GM21529 (cell line): ENCODE results near the gene SLC9A5.
A peak's percentile ranks its signal among the peaks of the same experiment; 100 is the strongest.

Experiments used
- ATAC-seq: cut with Tn5 transposase; IDR thresholded peaks from one replicate; pipeline ENCODE4 v1.9.1; 2021; ENCODE audit not compliant: unreplicated experiment

SLC9A5 gene

DNA sequence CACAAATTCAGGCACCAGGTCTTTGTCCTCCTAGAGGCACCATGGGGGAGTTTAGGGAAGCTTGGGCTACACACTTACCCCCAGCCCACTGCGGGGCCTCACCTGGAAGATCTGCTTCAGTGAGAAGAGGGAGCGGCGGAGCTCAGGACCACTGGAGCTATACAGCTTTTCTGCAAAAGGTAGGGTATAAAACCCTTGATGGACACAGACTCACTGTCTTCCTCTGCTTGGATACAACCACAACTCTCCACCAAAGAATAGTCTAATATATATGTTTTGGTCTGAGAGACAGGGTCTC lies 10.6 kb upstream of the SLC9A5 start:
- ATAC-seq, result no peak

DNA sequence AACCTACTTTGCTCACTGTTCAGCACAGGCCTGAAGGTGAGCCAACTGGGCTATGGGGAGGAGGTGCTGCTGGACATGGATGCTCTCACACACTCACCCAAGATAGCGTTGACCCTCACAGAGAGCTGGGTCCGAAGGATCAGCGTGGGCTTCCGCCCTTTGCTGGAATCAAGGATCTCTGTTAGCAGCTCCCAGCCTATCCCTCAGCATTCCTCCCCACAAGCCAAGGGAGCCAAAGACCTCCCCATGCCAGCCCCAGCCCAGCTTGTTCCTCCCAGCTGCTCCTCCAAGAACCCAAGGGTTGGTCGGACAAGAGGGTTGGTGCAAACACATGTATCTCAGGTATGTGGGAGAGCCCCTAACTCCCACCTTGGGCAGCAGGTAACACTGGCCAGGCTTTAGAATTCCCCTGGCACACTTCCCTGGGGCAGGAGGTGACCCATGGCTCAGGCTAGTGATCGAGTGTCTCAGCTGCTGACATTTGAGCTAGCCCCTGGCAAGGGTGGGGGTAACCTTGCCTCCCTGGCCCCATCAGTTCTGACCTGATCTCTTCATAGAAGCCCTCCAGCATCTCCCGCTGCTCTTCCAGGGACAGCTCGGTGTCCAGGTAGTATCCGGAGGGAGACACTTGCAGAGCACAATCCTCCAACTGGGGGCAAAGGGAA lies 9.8 kb upstream of the SLC9A5 start:
- no peak for ATAC-seq

DNA sequence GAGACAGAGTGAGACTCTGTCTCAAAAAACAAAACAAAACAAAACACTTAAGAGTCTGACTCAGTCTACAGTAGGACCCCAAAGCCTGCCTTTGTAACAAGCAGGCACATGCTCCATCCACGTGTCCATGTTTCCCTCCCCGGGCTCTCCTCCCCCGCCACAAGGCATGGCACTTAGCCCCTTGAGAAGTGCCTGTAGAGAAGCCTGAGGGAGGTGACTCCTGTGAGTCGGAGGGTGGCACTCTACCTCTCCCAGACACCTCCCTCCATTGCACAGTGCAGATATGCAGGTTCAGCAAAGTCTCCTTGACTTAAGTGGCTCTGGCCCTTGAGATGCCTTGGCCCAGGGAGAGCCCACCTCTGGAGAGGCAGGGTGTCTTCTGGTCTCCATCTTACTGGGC lies 8.3 kb upstream of the SLC9A5 start:
- no peak for ATAC-seq

DNA sequence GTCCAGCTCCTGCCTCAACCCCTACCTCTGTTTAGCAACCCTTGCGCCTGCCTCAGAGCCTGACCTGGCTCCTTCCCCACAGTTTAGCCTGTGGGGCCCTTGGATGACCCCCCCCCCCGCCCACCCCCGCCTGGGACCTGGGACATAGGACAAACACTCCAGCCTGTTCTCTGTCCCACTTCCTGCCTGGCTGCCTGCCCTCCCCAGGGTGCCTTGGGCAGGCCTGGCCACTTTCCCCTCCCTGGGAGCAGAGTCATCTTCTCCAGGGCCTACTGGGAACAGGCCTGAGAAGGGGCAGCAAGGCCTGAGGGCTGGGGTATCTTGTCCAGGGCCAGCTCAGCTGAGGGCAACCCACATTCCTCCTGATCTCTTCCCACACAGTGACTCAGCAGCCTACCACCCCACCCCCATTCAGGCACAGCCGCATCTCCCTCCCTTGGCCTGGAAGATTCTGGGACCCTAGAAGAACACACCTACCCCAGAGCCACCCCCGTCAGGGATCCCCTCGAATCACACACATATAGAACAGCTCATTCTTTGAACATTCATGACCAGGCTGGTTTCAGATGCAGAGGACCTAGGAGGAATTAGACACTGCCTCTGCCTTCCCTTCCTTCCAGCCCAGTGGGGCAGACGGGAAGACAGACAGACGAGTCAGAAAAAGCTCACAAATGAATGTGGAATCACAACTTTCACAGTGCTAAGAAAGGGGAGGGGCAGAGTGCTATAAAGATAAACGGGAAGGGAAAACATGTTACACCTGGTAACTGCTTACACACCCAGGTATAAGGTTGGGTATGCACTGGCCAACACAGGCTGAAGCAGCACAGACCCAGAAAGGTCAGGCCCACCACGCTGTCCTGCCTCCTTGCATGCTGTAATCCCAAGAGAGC lies 7.5 kb upstream of the SLC9A5 start:
- ATAC-seq, result no peak

DNA sequence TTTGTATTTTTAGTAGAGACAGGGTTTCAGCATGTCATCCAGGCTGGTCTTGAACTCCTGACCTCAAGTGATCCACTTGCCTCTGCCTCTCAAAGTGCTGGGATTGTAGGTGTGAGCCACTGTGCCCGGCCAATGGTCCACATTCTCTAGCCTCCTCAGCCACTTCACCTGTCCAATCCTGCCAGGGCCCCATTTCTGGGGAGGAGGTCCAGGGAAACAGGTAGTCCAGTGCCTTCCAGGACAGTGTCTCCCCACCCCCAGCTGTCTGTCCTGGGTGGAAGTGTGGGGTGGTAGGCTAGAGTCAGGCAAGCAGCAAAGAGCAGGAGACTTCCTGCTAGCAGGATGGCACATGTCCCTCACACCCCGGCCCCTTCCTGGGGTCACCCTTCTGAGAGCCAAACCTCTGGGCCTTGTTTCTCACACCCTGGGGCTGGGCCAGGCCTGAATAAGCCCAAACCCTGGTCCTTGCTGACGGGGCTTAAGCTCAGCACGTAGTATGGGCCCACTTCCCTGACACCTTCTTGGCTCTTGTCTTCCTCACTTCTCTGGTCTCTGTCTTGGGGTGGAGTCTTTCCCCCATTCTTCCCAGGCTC lies 6.5 kb upstream of the SLC9A5 start:
- no peak for ATAC-seq

DNA sequence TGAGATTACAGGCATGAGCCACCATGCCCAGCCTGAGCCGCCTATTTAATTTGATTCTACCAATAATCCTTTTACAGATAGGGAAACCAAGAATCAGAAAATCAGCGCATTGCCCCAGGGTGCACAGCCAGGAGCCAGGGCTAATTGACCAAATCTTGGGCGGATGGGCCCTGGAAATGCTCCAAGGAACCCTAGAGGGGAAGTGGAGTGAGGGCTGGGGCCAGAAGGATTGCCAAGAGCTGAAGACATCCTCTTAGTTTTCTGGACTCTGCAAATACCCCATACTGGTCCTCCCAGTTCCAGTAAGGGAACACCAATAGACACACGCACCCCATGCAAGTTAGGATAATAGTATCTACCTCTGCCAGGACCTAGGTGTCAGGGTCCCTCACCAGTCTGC lies 5.3 kb upstream of the SLC9A5 start:
- no peak for ATAC-seq

DNA sequence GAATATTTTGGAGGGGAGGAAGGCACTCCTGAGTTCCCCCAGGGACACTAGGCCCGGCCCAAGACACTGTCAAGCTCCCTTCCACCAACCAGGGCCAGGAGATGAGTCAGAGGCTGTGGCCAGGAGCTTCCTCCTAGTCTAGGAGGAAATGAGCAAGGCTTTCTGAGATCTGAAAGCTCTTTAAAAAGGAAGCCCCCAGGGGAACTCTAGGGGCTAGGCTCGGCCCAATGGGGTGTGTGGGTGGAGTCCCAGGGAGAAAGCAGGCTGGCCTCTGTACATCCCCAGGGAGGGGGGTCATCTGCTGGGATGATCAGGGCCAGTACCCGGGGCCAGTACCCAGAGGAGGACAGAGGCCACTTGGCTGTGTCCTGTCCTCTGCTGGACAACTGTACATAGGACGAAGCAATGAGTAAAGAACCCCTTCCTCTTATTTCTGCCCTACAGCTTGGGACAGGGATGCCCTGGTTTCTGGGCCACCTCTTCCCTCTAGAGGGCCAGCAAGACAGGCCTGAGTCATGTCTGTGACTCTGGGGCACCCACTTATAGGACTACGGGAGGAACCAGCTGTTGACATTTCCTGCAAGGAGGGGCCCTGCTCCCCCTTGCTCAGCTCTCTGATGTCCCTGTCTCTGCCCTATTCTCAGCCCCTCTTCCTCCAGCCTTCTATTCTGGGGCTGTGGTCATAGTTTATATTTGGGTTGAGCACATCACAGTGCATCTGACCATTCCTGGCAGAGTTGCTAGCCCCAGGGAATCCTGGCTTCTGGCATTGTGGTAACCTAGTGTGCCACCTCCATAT lies 4.2 kb upstream of the SLC9A5 start:
- peak; percentile 54 for ATAC-seq

DNA sequence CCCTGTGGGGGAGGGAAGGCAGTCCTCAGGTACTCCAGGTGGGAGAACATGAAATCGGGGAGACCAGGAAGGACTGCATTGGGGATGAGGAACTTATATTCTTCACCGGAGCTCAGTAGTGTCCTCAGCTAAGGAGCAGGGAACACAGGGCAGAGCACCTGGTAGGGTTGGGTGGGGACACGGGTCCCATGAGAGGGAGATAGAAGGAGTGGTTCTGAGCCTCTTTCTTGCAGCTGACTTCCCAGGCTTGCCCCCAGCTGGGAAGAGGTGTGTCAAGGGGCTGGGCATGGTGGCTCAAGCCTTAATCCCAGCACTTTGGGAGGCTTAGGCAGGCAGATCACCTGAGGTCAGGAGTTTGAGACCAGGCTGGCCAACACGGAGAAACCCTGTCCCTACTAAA lies 3.6 kb upstream of the SLC9A5 start:
- no peak for ATAC-seq

DNA sequence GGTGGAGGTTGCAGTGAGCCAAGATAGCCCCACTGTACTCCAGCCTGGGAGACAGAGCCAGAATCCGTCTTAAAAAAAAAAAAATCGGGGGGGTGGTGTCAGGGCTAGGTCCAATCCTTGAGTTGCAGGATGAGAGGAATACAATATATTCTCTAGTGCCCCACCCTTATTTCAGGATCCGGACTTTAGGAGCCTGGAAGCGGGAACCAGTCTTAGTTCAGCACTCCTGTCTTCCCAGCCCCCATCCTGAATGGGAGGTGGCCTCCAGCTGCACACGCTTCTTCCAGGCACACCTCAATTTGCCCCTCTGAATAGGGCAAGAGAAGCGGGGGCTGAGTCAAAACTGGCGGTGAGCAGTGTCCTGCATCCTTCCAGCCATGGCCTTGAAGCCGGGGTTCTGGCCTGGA lies 3.1 kb upstream of the SLC9A5 start:
- ATAC-seq, result no peak

DNA sequence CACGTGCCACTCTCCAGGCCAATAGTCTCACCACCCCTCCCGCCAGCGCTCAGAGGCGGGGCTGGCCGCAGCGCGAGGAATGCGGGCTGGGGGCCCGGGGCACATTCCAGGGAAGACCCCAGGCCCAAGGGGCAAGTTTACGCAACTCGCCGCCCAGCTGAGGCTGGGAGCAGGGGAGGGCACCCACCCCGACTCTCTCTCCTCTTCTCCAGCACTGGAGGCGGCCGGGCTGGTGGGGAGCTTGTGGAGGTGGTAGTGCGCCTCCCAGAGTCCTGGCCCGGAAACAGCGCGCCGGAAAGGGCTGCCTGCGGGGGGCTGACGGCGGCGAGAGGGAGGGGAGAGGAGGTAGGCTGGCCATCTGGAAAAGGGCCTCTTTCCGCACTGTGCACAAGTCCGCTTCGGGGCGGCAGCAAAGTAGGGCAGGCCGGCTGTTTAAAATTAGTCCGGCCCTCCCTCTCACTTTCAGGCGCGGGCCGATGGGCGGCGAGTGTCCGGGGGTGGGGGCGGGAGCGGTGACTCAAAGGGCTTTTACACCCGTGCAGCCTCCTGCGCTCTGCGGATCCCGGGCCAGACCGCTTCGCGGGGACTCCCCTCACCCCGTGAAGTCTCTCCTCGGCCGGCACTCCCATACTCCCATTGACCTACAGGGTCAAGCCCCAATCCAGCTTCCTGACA lies 2.6 kb upstream of the SLC9A5 start:
- peak; percentile 29 for ATAC-seq

DNA sequence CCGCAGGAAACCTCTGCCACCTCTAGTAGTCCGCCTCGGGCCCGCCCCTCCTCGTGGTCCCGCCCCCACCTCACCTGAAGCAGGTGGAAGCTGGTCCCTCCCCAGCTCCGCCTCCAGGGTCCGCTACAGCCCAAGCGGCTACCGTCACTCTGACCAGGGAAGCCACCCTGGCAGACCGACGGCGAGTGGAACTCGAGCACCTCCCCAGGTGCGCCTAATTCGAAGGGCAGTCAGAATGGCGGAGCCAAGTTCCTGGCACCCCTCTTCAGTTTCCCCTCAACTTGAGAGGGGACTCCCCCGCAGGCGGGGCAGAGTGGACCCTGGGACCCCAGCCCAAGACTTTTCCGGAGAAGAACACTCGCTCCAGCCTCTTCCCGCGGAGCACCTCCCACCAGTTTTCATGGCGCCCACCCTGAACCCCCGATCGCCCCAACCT lies 2.0 kb upstream of the SLC9A5 start:
- peak; percentile 15 for ATAC-seq

DNA sequence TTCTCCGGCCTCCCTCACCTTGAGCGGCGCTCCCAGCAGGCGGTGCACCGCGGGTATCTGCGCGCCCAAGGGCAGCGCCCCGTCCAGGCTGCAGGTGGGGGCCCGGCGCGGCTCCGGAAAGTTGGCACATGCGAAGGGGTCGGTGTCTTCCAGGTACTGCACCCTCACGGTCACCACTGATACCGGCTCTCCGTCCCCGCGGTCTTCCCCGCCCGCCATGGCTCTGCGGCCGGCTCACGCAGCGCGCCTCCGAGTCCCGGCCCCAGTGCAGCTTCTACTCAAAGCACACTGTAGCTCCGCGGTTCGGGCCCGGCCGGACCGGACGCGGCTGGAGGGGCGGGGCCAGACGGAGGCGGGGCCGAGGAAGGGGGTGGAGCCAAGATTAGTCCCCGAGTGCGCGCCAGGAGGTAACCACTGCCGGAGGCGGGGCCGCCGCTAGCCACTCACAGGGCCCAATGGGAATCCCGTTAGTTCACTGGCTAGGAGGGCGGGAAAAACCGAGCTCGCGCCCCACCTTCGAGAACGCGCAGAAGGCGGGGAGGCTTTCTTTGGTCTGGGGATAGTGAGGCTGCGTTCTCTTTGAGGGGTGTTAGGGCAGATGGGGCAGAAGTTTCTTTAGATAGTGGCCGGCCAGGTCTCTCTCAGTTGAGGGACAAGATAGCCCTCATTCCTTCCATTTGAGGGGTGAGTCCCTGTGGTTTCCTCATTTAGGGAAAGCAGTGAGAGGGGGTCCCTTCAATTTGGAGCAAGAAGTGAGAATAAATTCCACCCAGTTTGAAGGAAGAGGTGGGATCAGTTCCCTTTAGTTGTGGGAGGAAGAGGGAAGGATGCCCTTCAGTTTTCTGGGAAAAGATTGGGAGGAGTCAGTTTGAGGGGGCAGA lies 1.3 kb upstream of the SLC9A5 start, which contains the start of gene FHOD1:
FHOD1 (minus strand) TSS at position 290 of the 881 bp plus-strand sequence; CDS start at position 219, 71 bp downstream.
- ATAC-seq, result peak; percentile 42

DNA sequence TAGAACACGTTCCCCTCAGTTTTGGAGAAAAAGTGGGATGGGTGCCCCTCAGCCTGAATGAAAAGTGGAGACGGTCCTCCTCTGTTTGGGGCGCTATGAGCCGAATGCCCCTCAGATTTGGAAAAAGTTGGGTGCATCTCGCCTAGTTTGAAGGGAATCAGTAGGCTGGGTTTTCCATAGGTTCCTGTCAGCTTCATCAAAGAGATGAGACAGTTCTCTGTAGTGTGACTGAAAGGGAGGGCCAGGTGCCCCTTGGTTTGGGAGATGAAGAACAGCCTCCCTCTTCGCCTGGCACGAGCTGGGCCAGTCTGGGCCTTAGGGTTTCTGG lies 742 bp upstream of the SLC9A5 start:
- ATAC-seq, result no peak

DNA sequence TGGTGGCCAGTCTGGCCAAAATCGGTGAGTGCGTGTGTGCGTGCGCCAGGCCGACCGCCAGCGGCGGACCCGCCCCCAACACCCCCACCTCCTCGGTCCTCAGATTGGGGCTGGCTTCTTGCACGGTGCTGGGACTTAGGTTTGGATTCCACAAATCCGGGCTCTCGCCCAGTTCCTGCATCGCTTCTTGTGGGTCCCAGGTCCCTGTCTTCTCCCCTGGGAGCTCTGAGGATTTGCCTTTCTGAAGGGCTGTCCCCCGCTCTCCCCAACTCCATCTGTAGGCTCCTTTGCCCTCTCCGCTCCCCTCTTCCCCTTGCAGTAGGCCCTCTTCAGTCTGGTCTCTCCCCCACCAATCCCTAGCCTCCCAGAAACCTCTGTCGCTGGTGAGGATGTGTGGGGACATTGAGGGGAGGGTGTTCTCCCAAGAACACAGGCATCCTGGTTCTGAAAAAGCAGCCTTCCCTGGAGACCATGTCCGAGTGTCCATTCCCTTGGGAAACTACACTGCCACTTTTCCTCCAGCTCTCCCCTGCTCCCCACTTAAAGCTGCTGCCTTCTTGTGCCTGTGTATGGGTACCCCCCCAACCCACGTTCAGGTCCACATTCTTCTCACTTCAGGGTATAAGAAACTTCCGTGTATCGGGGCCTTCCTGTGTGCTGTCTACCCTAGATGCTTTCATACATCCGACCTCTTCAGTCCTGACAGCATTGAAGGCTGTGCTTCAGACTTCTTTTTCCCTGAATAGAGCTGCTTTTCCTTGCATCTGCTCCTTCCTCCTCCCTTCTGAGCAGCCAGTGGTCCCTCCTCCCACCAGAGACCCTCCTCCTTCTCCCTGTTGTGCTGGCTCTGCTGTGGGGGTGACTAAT lies 632 bp downstream of the SLC9A5 start:
- no peak for ATAC-seq

DNA sequence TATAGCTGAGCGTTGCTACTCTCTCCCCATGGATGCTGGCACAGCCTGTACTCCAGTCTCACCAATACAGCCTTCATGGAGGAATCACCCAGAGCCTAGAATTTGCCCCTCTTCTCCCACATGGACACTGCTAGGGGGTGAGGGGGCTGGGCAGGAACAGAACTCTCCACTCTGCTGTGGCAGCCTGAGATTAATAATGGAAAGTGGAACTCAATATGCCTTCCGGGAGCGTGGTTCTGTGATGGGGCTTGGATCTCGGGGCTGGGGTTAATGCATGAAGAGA lies 1.2 kb downstream of the SLC9A5 start:
- no peak for ATAC-seq

DNA sequence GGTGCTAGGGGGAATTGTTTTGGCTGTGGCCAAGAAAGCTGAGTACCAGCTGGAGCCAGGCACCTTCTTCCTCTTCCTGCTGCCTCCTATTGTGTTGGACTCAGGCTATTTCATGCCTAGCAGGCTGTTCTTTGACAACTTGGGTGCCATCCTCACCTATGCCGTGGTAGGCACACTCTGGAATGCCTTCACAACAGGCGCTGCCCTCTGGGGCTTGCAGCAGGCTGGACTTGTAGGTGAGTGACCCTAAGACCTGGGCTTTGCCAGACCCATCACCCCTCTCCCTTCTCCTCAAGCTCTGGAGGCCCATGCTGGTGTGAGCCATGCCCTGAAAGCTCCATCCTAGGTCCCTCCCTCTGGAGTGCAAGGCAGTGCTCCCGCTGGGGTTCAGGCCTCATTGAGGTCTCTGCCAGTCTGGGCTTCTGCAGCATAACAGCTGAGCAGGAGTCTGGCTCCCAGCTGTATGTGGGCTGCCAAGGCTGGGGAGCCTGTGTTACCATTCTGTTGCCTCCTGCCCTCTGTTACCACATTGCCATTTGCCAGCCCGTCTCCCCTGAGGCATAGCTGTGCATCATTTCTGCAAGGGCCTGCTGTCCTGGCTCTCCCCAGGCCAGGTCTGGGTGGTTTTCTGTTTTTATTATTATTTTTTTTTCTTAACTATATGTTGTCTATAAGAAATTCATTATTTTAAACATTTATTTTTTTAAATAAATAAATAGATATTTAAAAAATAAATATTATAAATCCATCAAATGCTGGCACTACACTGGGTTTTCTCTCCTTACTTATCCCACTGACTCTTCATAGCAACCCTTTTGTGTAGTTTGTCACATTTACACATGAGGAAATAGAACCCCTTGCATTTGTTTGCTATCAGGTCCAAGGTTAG lies 4.1 kb downstream of the SLC9A5 start:
- ATAC-seq, result no peak

DNA sequence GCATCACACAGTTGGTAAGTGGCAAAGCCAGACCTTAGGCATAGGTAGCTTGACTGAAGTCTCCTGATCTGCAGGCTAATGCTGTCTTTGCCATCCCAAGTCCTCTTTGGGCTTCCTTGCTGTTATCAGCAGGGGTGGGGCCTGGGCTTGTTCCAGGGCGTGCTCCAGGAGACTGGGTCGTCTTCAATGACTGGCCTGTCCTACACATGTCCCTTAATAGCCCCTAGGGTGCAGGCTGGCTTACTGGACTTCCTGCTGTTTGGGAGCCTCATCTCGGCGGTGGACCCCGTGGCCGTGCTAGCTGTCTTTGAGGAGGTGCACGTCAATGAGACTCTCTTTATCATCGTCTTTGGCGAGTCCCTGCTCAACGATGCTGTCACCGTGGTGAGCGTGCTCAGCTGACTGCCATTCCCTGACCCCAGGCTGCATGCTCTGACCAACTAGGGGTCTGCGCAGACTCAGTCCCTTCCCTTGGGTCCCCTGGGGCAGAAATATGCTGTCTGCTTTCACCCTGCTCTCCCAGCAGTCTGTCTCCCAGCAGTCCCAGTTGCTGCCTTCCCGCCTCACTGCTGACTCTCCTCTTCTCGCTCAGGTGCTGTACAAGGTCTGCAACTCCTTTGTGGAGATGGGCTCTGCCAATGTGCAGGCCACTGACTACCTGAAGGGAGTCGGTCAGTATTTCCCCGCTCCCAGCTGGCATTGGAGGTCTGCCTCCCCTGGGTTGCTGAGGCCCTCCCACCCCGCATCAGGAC lies 6.2 kb downstream of the SLC9A5 start:
- ATAC-seq, result no peak
